Caco-2 (cell line): ENCODE data around the gene CASTOR1. TPM values are rescaled to one million over a fixed set of nuclear protein-coding genes. Genes with fewer than 3 reads are reported as not detected.

Experiments
- BruUV-seq: library from RNA; stranded (reverse); fragments of 400-500 nt; replicated peaks from 2 replicates; lab custom pipeline; 2021; lab: Mats Ljungman, UMichigan
- CTCF ChIA-PET: fragments of 300-600 bp; sonication (Branson Sonifier 250); formaldehyde crosslinking; loops from one replicate; lab custom pipeline; 2022; ENCODE audit warnings: antibody characterized with exemption; lab: Charles Lee
- POLR2A ChIA-PET: fragments of 300-600 bp; sonication (Branson Sonifier 250); formaldehyde crosslinking; loops from one replicate; lab custom pipeline; 2022; ENCODE audit warnings: antibody characterized with exemption; lab: Charles Lee
- DNase-seq, 2 experiments: peaks; one replicate each; pipeline versions ENCODE4 v3.0.0 to v3.0.0-alpha.2; 2020 to 2022
- H3K27me3 ChIP-seq: replicated peaks from 2 replicates; pipeline ENCODE4 v1.6.0; 2011; ENCODE audit warnings: low read length; ENCODE audit not compliant: control insufficient read depth, insufficient read depth
- H3K36me3 ChIP-seq: 2 replicates; pipeline ENCODE4 v1.5.1; 2011; ENCODE audit warnings: low read length; ENCODE audit not compliant: control insufficient read depth, insufficient read depth
- H3K4me1 ChIP-seq: fragments of 250-450 bp; sonication (Bioruptor Pico); 2 replicates; pipeline ENCODE4 v1.5.1; 2020; ENCODE audit warnings: mild to moderate bottlenecking
- H3K4me3 ChIP-seq: 2 replicates; pipeline ENCODE4 v1.5.1; 2011; ENCODE audit warnings: low read depth, mild to moderate bottlenecking, control low read depth, low read length
- H3K9me3 ChIP-seq: fragments of 250-450 bp; sonication (Bioruptor Pico); 2 replicates; pipeline ENCODE4 v1.5.1; 2020; ENCODE audit warnings: mild to moderate bottlenecking, moderate library complexity
- H3K27ac Mint-ChIP-seq: one replicate; pipeline ENCODE4 v1.8.0; 2022; ENCODE audit warnings: mixed read lengths; ENCODE audit not compliant: unreplicated experiment
- H3K27me3 Mint-ChIP-seq: one replicate; pipeline ENCODE4 v1.8.0; 2022; ENCODE audit warnings: mixed read lengths; ENCODE audit not compliant: insufficient read depth, unreplicated experiment
- H3K36me3 Mint-ChIP-seq: one replicate; pipeline ENCODE4 v1.8.0; 2022; ENCODE audit warnings: mild to moderate bottlenecking, mixed read lengths; ENCODE audit not compliant: insufficient read depth, unreplicated experiment
- H3K4me1 Mint-ChIP-seq: one replicate; pipeline ENCODE4 v1.8.0; 2022; ENCODE audit warnings: low read depth, mixed read lengths; ENCODE audit not compliant: unreplicated experiment
- H3K4me3 Mint-ChIP-seq: one replicate; pipeline ENCODE4 v1.8.0; 2022; ENCODE audit warnings: mild to moderate bottlenecking, moderate library complexity, mixed read lengths; ENCODE audit not compliant: unreplicated experiment
- H3K9me3 Mint-ChIP-seq: one replicate; pipeline ENCODE4 v1.8.0; 2022; ENCODE audit warnings: mixed read lengths; ENCODE audit not compliant: unreplicated experiment
- CTCF ChIP-seq, 2 experiments: fragments of 200-600 bp in 1 of 2; IDR thresholded peaks; 1 replicate in 1 of 2; 2 replicates in 1 of 2; pipeline versions ENCODE4 v1.5.1 to v1.8.0; 2011 to 2022; ENCODE audit warnings: antibody characterized with exemption in 1 of 2, control low read depth in 1 of 2, inconsistent platforms in 1 of 2, low read depth in 1 of 2, low read length in 1 of 2, mild to moderate bottlenecking in 1 of 2, moderate library complexity in 1 of 2; ENCODE audit not compliant: insufficient read depth in 1 of 2, severe bottlenecking in 1 of 2, unreplicated experiment in 1 of 2
- intact Hi-C: fragments of 100-400 bp; cut with micrococcal nuclease; formaldehyde crosslinking; loops from one replicate; pipeline ENCODE4 v1.10.0; 2022; ENCODE audit not compliant: unreplicated experiment
- total RNA-seq: library from RNA; stranded (reverse); gene quantifications from 2 replicates; pipeline ENCODE4 v1.2.3, GENCODE V29; 2022

CASTOR1 gene
- total RNA-seq, 1 experiment from 2014 or later = 6.3 TPM

- H3K4me3 Mint-ChIP-seq = no peak overlapping the region
- H3K4me1 Mint-ChIP-seq = peaks cover 2% of the 10 kb centered on the region
- ChIA-PET POLR2A (no interaction called here), CTCF (interaction anchor here (0.5 to 1.6 kb wide), 7 partner anchors 25 to 627 kb away, joined by 3 to 12 read pairs (median 5); partner anchors contain the start of genes RNF215 and TBC1D10A)
- DNase-seq = peak; percentile 80 to 86
- TF ChIP-seq CTCF (IDR thresholded peaks at IDR 0.05; ENCODE audit: insufficient read depth in 1 of 2, low read depth in 1 of 2, low read length in 1 of 2, severe bottlenecking in 1 of 2, unreplicated experiment in 1 of 2) = peak; percentile 95 to 98
- Histone ChIP-seq H3K4me1 (peaks cover 13% of the 10 kb centered on the region), H3K4me3 (no peak overlapping the region), H3K9me3 (no peaks in the 10 kb centered on the region), H3K36me3 (no peaks in the 10 kb centered on the region), H3K27me3 (no peaks in the 10 kb centered on the region)
- no peaks in the 10 kb centered on the region for H3K9me3 Mint-ChIP-seq
- H3K27me3 Mint-ChIP-seq = no peaks in the 10 kb centered on the region
- intact Hi-C loops = loop anchor here (1.0 to 2.0 kb wide), 3 partner anchors 24 to 124 kb away; partner anchors contain the start of genes RNF215 and TBC1D10A
- BruUV-seq = no TSS peak
- no peaks in the 10 kb centered on the region for H3K36me3 Mint-ChIP-seq
- H3K27ac Mint-ChIP-seq = no peak overlapping the region
Measured at GRCh38 chr22:30262917-30263741, 26.2 kb downstream of the CASTOR1 start.

GRCh38 chr22:30262112-30262511, 27.2 kb downstream of the CASTOR1 start:
- peaks cover 9% of the 10 kb centered on the region for H3K4me1 Mint-ChIP-seq
- H3K27me3 Mint-ChIP-seq = no peaks in the 10 kb centered on the region
- H3K4me3 Mint-ChIP-seq = no peak overlapping the region
- BruUV-seq = no TSS peak
- no peaks in the 10 kb centered on the region for H3K9me3 Mint-ChIP-seq
- no peak for DNase-seq
- H3K9me3 ChIP-seq = no peaks in the 10 kb centered on the region
- no peak overlapping the region for H3K27ac Mint-ChIP-seq
- intact Hi-C loops = loop anchor here (2.0 kb wide), 2 partner anchors 65 to 125 kb away; partner anchors contain the start of genes RNF215 and TBC1D10A
- no peaks in the 10 kb centered on the region for H3K27me3 ChIP-seq
- no peaks in the 10 kb centered on the region for H3K36me3 Mint-ChIP-seq
- no peak overlapping the region for H3K4me3 ChIP-seq
- no peaks in the 10 kb centered on the region for H3K36me3 ChIP-seq
- CTCF ChIA-PET = interaction anchor here (1.5 to 1.7 kb wide), 2 partner anchors 26 to 64 kb away, joined by 6 to 7 read pairs; partner anchors contain the start of gene TBC1D10A
- POLR2A ChIA-PET = no interaction called here
- no peak for TF ChIP-seq CTCF (IDR thresholded peaks at IDR 0.05; ENCODE audit: insufficient read depth in 1 of 2, low read depth in 1 of 2, low read length in 1 of 2, severe bottlenecking in 1 of 2, unreplicated experiment in 1 of 2)
- H3K4me1 ChIP-seq = peaks cover 19% of the 10 kb centered on the region

GRCh38 chr22:30261134-30261533, 28.2 kb downstream of the CASTOR1 start:
- no peaks in the 10 kb centered on the region for H3K27me3 ChIP-seq
- H3K4me3 ChIP-seq = no peak overlapping the region
- Mint-ChIP-seq H3K4me3 (no peak overlapping the region), H3K27me3 (no peaks in the 10 kb centered on the region), H3K27ac (no peak overlapping the region), H3K9me3 (no peaks in the 10 kb centered on the region), H3K4me1 (peaks cover 12% of the 10 kb centered on the region), H3K36me3 (no peaks in the 10 kb centered on the region)
- CTCF ChIA-PET = interaction anchor here (0.5 to 1.7 kb wide), 7 partner anchors 10 to 518 kb away, joined by 3 to 7 read pairs (median 4); partner anchors contain the start of genes RNF215 and TBC1D10A
- POLR2A ChIA-PET = interaction anchor here (0.8 kb wide), 1 partner anchor 251 kb away, joined by 3 read pairs; no protein-coding TSS in a partner anchor
- TF ChIP-seq CTCF (IDR thresholded peaks at IDR 0.05; ENCODE audit: insufficient read depth in 1 of 2, low read depth in 1 of 2, low read length in 1 of 2, severe bottlenecking in 1 of 2, unreplicated experiment in 1 of 2) = no peak
- no TSS peak for BruUV-seq
- intact Hi-C loops = no loop called here
- H3K4me1 ChIP-seq = peaks cover 25% of the 10 kb centered on the region
- DNase-seq = no peak
- H3K9me3 ChIP-seq = no peaks in the 10 kb centered on the region
- no peaks in the 10 kb centered on the region for H3K36me3 ChIP-seq
